AG09309 (cell line): Measurements from ENCODE around the gene GRK6.

Experiments used
- DNase-seq: peaks from one replicate; pipeline ENCODE4 v3.0.0-alpha.2; 2010; ENCODE audit warnings: low read depth
- H3K4me3 ChIP-seq: 2 replicates; pipeline ENCODE4 v1.5.1; 2011; ENCODE audit warnings: mild to moderate bottlenecking, low read depth, low read length, moderate library complexity; ENCODE audit not compliant: control insufficient read depth
- CTCF ChIP-seq: IDR thresholded peaks from 2 replicates; pipeline ENCODE4 v1.5.1; 2011; ENCODE audit warnings: mild to moderate bottlenecking, low read depth, low read length, inconsistent platforms; ENCODE audit not compliant: insufficient read depth, control insufficient read depth; ENCODE audit errors: missing control alignments

GRK6 gene

GRCh38 chr5:177425801-177426565 is 493 bp upstream of the GRK6 start:
- TF ChIP-seq CTCF = no peak
- peak; percentile 100 for DNase-seq

GRCh38 chr5:177427211-177427822 is 841 bp downstream of the GRK6 start:
- no peak for TF ChIP-seq CTCF
- no peak for DNase-seq
- peak overlapping the region; percentile 86 for H3K4me3 ChIP-seq

More at GRCh38 chr5:177425801-177426565, 493 bp upstream of the GRK6 start:
- peak overlapping the region; percentile 62 for H3K4me3 ChIP-seq

GRCh38 chr5:177427919-177428573 is 1.6 kb downstream of the GRK6 start:
- TF ChIP-seq CTCF = no peak
- no peak overlapping the region; the same call in 1 of the 2 replicates for H3K4me3 ChIP-seq
- DNase-seq = no peak

- no peak overlapping the region for H3K4me3 ChIP-seq
- DNase-seq = no peak
- TF ChIP-seq CTCF = no peak
Observed at GRCh38 chr5:177428574-177429217, 2.2 kb downstream of the GRK6 start.

- no peak for DNase-seq
- no peak for TF ChIP-seq CTCF
- H3K4me3 ChIP-seq = no peak overlapping the region
Observed at GRCh38 chr5:177429248-177430040, 3.0 kb downstream of the GRK6 start.
